ENCODE data around the gene PLA2R1. TPM values are rescaled to one million over a fixed set of nuclear protein-coding genes. Genes with fewer than 3 reads are reported as not detected.

Gene PLA2R1
- polyA plus RNA-seq, 1 of the 3 experiments (the other 2 are of a cell fraction): not detected

DNA sequence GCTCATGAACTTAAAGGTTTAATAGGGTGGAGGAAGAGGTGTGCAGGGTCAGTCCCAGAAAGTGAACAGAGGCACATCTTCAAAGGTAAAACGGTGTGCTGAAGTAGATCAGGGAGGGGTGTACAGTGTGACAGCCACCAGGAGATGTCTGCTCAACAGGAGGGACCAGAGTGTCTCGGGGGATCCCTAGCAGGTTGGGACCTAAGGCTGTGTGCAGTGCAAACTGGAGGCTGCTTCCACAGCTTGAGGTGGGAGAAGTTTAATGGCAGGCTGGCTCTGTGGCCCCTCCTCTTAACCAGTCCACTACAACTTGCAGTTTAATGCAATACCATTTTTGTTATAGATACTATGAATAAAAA is 33.2 kb downstream of the PLA2R1 start:
- CTCF ChIA-PET: interaction anchor here (1.2 kb wide), 1 partner anchor 9 kb away, joined by 3 read pairs; no protein-coding TSS in a partner anchor
- Histone ChIP-seq H3F3A (replicated peaks; ENCODE audit: insufficient read depth) (no peaks in the 10 kb centered on the region), H3K4me2 (no peak overlapping the region), H3K9me2 (no peaks in the 10 kb centered on the region), H3K27ac (ENCODE audit: low read depth in 2 of 2, low read length in 1 of 2) (no peak overlapping the region), H3K9me3 (no peaks in the 10 kb centered on the region; the same call in 1 of the 2 replicates), H4K20me1 (ENCODE audit: insufficient read depth) (no peaks in the 10 kb centered on the region), H3K79me2 (ENCODE audit: insufficient read depth) (no peaks in the 10 kb centered on the region), H3K27me3 (ENCODE audit: insufficient read depth) (no peaks in the 10 kb centered on the region; the same call in 1 of the 2 replicates), H3K36me3 (replicated peaks in 1 of 2; ENCODE audit: control insufficient read depth in 1 of 2, insufficient read depth in 2 of 2, low read length in 1 of 2) (no peaks in the 10 kb centered on the region), H3K4me1 (ENCODE audit: control insufficient read depth in 1 of 2, insufficient read depth in 2 of 2, low read depth in 1 of 2, low read length in 1 of 2) (peaks cover 3 to 5% of the 10 kb centered on the region in 2 experiments; a peak in 3 of 4 replicates), H3K4me3 (ENCODE audit: low read depth in 2 of 2, low read length in 1 of 2) (no peak overlapping the region), H3K9ac (no peak overlapping the region), H2AFZ (ENCODE audit: low read depth) (no peak overlapping the region)
- 66% methylated on average over 2 of the region's 2 CpGs for WGBS (ENCODE audit: low lambda C conversion rate)
- TF ChIP-seq CHD2 (IDR thresholded peaks at IDR 0.05; ENCODE audit: low read length, partially characterized antibody): no peak
- TF ChIP-seq, protein P1, sequence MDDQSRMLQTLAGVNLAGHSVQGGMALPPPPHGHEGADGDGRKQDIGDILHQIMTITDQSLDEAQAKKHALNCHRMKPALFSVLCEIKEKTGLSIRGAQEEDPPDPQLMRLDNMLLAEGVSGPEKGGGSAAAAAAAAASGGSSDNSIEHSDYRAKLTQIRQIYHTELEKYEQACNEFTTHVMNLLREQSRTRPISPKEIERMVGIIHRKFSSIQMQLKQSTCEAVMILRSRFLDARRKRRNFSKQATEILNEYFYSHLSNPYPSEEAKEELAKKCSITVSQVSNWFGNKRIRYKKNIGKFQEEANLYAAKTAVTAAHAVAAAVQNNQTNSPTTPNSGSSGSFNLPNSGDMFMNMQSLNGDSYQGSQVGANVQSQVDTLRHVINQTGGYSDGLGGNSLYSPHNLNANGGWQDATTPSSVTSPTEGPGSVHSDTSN (IDR thresholded peaks at IDR 0.05): no peak
- no peak for TF ChIP-seq ELF1 (IDR thresholded peaks at IDR 0.05)
- TF ChIP-seq FOXJ3 (CRISPR knock-in tag; IDR thresholded peaks at IDR 0.05): no peak
- TF ChIP-seq RXRA (IDR thresholded peaks at IDR 0.05; ENCODE audit: borderline replicate concordance, low read depth): no peak
- TF ChIP-seq FOXM1 (IDR thresholded peaks at IDR 0.05; ENCODE audit: low read depth): no peak
- TF ChIP-seq, protein P2, sequence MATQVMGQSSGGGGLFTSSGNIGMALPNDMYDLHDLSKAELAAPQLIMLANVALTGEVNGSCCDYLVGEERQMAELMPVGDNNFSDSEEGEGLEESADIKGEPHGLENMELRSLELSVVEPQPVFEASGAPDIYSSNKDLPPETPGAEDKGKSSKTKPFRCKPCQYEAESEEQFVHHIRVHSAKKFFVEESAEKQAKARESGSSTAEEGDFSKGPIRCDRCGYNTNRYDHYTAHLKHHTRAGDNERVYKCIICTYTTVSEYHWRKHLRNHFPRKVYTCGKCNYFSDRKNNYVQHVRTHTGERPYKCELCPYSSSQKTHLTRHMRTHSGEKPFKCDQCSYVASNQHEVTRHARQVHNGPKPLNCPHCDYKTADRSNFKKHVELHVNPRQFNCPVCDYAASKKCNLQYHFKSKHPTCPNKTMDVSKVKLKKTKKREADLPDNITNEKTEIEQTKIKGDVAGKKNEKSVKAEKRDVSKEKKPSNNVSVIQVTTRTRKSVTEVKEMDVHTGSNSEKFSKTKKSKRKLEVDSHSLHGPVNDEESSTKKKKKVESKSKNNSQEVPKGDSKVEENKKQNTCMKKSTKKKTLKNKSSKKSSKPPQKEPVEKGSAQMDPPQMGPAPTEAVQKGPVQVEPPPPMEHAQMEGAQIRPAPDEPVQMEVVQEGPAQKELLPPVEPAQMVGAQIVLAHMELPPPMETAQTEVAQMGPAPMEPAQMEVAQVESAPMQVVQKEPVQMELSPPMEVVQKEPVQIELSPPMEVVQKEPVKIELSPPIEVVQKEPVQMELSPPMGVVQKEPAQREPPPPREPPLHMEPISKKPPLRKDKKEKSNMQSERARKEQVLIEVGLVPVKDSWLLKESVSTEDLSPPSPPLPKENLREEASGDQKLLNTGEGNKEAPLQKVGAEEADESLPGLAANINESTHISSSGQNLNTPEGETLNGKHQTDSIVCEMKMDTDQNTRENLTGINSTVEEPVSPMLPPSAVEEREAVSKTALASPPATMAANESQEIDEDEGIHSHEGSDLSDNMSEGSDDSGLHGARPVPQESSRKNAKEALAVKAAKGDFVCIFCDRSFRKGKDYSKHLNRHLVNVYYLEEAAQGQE (IDR thresholded peaks at IDR 0.05; ENCODE audit: low read depth, low read length): no peak
- TF ChIP-seq RFX5 (IDR thresholded peaks at IDR 0.05; ENCODE audit: low read length): no peak
- TF ChIP-seq RCOR1 (IDR thresholded peaks at IDR 0.05; ENCODE audit: low read length): no peak
- TF ChIP-seq GABPA (IDR thresholded peaks at IDR 0.05; ENCODE audit: low read depth): no peak
- TF ChIP-seq YY1 (IDR thresholded peaks at IDR 0.05; ENCODE audit: low read depth): no peak
- no peak for TF ChIP-seq RAD21 (IDR thresholded peaks at IDR 0.05; ENCODE audit: low read length)
- TF ChIP-seq TAF1 (IDR thresholded peaks at IDR 0.05; ENCODE audit: borderline replicate concordance, low read depth, low read length): no peak
- DNase-seq: no peak
- POLR2A ChIA-PET: no interaction called here

Data from SK-N-SH (cell line).